HG03378 (cell line): ENCODE measurements around the gene PCDHGA1.
"Not testable (repeated sequence)": the region's sequence is repeated elsewhere in the genome, so short reads cannot be mapped to it uniquely, and the experiment has no call there.

ENCODE experiments used
- ATAC-seq: cut with Tn5 transposase; IDR thresholded peaks from one replicate; pipeline ENCODE4 v1.9.1; 2021; ENCODE audit warnings: mild to moderate bottlenecking, moderate library complexity; ENCODE audit not compliant: unreplicated experiment

PCDHGA1 gene

DNA sequence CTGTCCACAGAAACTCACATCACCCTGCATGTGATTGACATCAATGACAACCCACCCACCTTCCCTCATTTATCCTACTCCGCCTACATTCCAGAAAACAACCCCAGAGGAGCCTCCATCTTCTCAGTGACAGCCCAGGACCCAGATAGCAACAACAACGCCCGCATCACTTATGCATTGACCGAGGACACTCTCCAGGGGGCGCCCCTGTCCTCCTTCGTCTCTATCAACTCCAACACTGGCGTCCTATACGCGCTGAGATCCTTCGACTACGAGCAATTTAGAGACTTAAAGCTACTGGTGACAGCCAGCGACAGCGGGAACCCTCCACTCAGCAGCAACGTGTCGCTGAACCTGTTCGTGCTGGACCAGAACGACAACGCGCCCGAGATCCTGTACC is 15.0 kb downstream of the PCDHGA1 start:
- ATAC-seq, result no peak

DNA sequence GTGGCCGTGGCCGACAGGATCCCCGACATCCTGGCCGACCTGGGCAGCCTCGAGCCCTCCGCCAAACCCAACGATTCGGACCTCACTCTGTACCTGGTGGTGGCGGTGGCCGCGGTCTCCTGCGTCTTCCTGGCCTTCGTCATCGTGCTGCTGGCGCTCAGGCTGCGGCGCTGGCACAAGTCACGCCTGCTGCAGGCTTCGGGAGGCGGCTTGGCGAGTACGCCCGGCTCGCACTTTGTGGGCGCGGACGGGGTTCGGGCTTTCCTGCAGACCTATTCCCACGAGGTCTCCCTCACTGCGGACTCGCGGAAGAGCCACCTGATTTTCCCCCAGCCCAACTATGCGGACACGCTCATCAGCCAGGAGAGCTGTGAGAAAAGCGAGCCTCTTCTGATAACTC is 15.7 kb downstream of the PCDHGA1 start:
- not testable (repeated sequence) for ATAC-seq

DNA sequence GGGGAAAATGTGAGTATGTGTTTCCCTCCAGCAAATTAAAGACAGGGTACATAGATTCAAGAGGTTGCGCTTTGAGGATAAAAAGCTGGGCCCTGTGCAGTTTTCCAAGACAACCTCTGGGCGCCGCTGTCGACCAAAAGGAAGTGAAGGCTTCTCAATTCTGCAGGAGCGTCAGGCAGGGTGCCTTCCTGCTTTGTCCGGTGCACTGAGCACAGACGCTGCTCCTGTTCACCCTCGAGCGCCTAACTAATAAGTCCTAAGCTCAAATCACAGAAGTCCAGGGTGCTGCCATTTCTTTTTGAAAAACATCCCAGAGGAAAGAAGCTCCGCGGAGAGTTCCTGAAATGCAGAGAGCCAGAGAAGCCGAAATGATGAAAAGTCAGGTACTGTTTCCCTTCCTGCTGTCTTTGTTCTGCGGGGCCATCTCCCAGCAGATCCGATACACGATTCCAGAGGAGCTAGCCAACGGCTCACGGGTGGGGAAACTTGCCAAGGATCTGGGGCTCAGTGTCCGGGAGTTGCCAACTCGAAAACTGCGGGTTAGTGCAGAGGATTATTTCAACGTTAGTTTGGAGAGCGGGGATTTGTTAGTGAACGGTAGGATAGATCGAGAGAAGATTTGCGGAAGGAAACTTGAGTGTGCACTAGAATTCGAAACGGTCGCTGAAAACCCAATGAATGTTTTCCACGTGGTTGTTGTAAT is 19.8 kb downstream of the PCDHGA1 start, which contains the start of gene PCDHGB1:
Gene PCDHGB1, plus strand, starts transcription at position 183 of the 703 bp plus-strand sequence. Its CDS starts 162 bp downstream, at position 345.
- ATAC-seq, result no peak

DNA sequence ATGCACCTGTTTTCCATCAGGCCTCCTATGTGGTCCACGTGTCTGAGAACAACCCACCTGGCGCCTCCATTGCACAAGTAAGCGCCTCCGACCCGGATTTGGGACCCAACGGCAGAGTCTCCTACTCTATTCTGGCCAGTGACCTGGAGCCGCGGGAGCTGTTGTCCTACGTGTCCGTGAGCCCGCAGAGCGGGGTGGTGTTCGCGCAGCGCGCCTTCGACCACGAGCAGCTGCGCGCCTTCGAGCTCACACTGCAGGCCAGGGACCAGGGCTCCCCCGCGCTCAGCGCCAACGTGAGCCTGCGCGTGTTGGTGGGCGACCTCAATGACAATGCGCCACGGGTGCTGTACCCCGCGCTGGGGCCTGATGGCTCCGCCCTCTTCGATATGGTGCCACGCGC is 21.3 kb downstream of the PCDHGA1 start:
- no peak for ATAC-seq

DNA sequence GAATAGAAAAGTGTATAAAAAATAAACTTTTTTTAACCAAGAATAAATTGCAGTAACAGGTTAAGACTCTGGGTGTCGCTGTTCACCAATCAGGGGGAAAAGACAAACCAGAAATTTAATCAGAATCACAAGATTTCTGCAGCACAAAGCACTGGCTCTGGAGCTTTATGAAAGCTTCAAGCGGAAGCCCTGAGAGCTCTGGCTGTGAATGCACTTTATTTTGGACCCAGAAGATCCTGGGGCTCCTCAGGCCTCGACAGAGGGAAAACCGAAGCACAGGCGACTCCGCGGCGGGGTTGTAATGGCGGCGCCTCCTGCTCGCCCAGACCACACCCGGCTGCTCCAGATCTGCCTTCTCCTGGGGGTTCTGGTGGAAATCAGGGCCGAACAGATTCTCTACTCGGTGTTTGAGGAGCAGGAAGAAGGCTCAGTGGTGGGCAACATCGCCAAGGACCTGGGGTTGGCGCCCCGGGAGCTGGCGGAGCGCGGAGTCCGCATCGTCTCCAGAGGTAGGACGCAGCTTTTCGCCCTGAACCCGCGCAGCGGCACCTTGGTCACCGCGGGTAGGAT is 24.7 kb downstream of the PCDHGA1 start, which contains the start of gene PCDHGA4:
Gene PCDHGA4, plus strand, starts transcription at position 122 of the 570 bp plus-strand sequence. Its CDS starts 87 bp downstream, at position 209.
- no peak for ATAC-seq

DNA sequence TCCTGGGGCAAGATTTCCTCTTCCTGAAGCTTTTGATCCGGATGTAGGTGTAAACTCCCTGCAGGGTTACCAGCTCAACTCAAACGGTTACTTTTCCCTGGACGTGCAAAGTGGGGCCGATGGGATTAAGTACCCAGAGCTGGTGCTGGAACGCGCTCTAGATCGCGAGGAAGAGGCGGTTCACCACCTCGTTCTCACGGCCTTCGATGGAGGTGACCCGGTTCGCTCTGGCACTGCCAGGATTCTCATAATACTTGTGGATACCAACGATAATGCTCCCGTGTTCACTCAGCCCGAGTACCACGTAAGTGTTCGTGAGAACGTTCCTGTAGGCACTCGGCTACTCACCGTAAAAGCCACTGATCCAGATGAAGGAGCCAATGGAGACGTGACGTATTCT is 25.3 kb downstream of the PCDHGA1 start:
- no peak for ATAC-seq

DNA sequence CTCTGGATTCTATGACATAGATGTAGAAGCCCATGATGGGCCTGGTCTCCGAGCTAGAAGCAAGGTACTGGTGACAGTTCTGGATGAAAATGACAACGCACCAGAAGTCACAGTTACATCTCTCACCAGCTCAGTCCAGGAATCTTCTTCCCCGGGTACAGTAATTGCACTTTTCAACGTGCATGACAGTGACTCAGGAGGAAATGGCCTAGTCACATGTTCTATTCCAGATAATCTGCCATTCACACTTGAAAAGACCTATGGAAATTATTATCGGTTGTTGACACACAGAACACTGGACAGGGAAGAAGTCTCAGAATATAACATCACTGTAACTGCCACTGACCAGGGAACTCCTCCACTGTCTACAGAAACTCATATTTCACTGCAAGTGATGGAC is 25.8 kb downstream of the PCDHGA1 start:
- ATAC-seq, result no peak

DNA sequence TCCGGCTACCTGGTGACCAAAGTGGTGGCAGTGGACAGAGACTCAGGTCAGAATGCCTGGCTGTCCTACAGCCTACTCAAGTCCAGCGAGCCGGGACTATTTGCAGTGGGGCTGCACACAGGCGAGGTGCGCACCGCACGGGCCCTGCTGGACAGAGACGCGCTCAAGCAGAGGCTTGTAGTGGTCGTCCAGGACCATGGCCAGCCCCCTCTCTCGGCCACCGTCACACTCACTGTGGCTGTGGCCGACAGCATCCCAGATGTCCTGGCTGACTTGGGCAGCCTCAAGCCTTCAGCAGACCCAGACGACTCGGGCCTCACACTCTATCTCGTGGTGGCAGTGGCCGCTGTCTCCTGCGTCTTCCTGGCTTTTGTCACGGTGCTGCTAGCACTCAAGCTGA is 26.6 kb downstream of the PCDHGA1 start:
- ATAC-seq, result no peak

DNA sequence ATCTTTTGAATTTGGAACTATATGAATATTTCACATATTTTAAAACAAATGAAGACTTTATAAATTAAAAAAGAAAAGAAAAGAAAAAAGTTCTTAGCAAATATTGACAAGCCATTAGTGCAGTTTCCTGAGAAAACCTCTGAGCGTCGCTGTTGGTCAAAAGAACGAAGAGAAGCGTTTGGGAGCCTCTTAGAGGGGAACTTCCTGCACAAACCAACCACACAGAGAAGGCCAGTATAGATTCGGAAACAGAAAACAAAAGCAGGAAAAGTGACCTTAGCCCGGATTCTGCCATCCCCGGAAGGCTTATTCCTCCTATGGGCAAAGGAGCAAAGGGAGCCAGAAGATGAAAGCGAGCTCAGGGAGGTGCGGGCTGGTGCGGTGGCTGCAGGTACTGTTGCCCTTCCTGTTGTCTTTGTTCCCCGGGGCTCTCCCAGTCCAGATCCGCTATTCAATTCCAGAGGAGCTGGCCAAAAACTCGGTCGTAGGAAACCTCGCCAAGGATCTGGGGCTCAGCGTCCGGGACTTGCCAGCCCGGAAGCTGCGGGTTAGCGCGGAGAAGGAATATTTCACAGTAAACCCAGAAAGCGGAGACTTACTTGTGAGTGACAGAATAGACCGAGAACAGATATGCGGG is 29.6 kb downstream of the PCDHGA1 start, which contains the start of gene PCDHGB2:
Gene PCDHGB2, plus strand, starts transcription at position 205 of the 637 bp plus-strand sequence. Its CDS starts 142 bp downstream, at position 347.
- no peak for ATAC-seq

DNA sequence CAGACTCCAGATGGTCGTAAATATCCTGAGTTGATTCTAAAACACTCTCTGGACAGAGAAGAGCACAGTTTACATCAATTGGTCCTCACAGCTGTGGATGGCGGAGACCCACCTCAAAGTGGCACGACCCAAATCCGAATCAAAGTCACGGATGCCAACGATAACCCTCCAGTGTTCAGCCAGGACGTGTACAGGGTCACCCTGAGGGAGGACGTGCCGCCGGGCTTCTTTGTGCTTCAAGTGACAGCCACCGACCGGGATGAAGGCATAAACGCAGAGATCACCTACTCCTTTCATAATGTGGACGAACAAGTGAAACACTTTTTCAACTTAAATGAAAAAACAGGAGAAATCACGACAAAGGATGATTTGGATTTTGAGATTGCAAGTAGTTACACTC is 30.4 kb downstream of the PCDHGA1 start:
- ATAC-seq, result no peak

DNA sequence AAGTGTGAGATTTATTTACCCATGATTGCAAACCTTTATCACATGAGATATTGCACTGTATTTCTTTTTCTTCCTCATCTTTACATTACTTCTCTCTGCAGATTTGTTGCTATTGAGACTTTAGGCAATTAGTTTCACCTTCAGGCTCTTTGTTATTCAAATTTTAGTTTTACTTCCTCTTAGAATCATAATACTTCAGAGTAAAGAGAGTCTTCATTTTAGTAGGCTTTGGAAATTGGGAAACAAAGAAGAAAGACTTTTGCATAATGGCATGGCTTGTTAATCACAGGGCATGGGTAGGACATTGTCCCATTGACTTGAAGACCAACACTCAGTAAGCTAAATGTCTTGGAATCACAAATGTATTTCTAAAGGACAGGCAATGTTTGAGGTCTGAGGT is 32.4 kb downstream of the PCDHGA1 start:
- no peak for ATAC-seq

DNA sequence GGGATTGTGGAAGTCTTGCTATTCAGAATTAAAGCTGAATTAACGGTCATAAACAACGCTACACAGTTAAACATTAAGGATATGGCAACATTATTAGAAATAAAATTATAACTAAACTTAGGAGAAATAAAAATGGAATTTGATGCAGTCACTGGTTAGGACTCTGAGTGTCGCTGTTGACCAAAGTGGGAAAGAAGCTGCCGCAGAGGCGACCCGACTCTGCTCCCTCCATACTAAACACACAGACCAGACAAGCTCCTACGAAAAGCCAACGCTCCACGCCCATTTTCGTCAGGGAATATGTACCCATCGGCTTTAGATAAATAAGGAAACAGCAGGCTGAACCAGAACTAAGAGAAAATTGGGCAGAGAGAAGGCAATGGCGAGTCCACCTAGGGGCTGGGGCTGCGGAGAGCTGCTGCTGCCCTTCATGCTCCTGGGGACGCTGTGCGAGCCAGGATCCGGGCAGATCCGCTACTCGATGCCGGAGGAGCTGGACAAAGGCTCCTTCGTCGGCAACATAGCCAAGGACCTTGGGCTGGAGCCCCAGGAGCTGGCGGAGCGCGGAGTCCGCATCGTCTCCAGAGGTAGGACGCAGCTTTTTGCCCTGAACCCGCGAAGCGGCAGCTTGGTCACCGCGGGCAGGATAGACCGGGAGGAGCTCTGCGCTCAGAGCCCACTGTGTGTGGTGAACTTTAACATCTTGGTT is 33.8 kb downstream of the PCDHGA1 start, which contains the start of gene PCDHGA5:
Gene PCDHGA5, plus strand, starts transcription at position 211 of the 709 bp plus-strand sequence. Its CDS starts 169 bp downstream, at position 380.
- ATAC-seq, result no peak

DNA sequence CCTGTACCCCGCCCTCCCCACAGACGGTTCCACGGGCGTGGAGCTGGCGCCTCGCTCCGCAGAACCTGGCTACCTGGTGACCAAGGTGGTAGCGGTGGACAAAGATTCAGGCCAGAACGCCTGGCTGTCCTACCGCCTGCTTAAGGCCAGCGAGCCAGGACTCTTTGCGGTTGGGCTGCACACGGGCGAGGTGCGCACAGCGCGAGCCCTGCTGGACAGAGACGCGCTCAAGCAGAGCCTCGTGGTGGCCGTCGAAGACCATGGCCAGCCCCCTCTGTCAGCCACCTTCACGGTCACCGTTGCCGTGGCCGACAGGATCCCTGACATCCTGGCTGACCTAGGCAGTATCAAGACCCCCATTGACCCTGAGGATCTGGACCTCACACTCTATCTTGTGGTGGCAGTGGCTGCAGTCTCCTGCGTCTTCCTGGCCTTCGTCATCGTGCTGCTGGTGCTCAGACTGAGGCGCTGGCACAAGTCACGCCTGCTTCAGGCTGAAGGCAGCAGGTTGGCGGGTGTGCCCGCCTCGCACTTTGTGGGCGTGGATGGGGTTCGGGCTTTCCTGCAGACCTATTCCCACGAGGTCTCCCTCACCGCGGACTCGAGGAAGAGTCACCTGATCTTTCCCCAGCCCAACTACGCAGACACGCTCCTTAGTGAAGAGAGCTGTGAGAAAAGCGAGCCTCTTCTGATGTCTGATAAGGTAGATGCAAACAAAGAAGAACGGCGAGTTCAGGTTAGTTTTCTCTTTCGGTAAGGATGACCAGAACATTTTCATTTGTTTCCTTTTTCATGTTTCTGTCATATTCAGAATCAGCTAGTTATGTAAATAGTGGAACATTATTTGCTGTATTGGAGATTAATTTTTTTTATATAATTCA is 35.9 kb downstream of the PCDHGA1 start:
- ATAC-seq, result no peak

DNA sequence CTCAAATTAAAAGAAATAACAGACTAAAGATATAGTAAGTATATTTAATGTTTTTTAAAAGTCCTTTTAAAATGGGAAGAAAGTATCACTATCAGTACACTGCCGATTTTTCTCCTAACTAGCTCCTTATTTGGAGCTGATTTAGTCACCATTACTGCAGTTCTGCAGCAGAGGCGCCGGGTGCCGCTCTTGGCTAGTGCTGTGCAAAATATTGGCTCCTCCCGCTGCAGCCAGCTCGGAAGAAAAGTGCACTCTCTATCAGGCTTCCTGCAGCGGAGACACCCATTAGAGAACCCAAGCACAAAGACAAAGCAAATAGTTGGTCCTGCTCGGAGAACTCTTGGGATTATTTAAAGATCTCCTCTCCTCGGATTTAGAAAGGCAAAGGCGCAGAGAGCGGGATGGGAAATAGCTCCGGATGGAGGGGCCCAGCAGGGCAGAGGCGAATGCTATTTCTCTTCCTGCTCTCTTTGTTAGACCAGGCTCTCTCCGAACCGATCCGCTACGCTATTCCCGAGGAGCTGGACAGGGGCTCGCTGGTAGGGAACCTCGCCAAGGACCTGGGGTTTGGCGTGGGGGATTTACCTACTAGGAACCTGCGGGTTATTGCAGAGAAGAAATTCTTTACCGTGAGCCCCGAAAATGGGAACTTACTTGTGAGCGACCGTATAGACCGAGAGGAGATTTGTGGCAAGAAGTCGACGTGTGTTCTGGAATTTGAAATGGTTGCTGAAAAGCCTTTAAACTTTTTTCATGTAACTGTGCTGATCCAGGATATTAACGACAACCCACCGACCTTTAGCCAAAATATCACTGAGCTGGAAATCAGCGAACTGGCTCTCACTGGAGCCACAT is 39.9 kb downstream of the PCDHGA1 start, which contains the start of gene PCDHGB3:
Gene PCDHGB3, plus strand, starts transcription at position 249 of the 855 bp plus-strand sequence. Its CDS starts 153 bp downstream, at position 402.
- peak; percentile 95 for ATAC-seq

DNA sequence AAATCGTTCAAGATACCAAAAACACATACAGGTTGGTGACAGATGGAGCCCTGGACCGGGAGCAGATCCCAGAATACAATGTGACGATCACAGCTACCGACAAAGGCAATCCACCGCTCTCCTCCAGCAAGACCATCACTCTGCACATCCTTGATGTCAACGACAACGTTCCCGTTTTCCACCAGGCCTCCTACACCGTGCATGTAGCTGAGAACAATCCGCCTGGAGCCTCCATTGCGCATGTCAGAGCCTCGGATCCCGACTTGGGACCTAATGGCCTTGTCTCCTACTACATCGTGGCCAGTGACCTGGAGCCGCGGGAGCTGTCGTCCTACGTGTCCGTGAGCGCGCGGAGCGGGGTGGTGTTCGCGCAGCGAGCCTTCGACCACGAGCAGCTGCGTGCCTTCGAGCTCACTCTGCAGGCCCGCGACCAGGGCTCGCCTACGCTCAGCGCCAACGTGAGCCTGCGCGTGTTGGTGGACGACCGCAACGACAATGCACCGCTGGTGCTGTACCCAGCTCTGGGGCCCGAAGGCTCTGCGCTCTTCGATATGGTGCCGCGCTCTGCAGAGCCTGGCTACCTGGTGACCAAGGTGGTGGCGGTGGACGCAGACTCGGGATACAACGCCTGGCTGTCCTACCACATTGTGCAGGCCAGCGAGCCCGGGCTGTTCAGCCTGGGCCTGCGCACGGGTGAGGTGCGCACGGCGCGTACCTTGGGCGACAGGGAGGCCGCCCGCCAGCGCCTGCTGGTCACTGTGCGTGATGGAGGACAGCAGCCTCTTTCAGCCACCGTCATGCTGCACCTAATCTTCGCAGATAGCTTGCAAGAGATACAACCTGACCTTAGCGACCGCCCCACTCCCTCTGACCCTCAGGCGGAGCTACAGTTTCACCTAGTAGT is 41.5 kb downstream of the PCDHGA1 start:
- ATAC-seq, result no peak

DNA sequence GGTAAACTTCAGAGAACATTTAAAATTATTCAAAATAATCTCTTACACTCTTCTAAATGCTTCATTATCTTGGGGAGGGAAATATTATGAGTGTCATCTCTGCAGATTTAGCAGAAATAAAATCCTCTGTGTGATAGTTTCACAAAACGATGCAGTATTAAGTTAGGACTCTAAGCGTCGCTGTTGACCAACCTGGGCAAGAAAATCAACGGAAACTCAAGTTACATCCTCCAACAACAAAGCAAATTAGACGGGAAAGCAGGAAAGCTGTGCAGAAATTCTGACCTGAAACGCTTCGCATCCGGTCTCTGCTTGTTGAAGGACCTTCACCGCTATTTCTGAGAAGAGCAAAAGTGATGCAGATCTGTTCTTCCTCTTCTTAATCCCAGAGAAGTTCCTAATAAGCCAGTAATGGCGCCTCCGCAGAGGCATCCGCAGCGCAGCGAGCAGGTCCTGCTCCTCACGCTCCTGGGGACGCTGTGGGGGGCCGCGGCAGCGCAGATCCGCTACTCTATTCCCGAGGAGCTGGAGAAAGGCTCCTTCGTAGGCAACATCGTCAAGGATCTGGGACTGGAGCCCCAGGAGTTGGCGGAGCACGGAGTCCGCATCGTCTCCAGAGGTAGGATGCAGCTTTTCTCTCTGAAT is 43.5 kb downstream of the PCDHGA1 start, which contains the start of gene PCDHGA6:
Gene PCDHGA6, plus strand, starts transcription at position 219 of the 645 bp plus-strand sequence. Its CDS starts 193 bp downstream, at position 412.
- ATAC-seq, result no peak

DNA sequence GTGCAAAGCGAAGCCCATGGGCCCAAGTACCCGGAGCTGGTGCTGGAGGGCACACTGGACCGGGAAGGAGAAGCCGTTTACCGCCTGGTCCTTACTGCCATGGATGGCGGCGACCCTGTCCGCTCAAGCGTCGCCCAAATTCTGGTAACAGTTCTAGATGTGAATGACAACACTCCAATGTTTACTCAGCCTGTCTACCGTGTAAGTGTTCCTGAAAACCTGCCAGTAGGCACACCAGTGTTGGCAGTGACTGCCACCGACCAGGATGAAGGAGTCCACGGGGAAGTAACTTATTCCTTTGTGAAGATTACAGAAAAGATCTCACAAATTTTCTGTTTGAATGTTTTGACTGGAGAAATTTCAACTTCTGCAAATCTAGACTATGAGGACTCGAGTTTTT is 44.3 kb downstream of the PCDHGA1 start:
- ATAC-seq, result no peak
